ENCODE measurements around the gene PLB1. TPM values are rescaled to one million over a fixed set of nuclear protein-coding genes. Genes with fewer than 3 reads are reported as not detected.
A peak's percentile ranks its signal among the peaks of the same experiment; 100 is the strongest.

Gene PLB1
- polyA plus RNA-seq, 1 experiment: 0.38 TPM

GRCh38 chr2:28566521-28567041, 70.7 kb downstream of the PLB1 start:
- ChIA-PET POLR2A (interaction anchor here (0.6 to 0.8 kb wide), 2 partner anchors 17 to 51 kb away, joined by 4 to 11 read pairs; no protein-coding TSS in a partner anchor), CTCF (interaction anchor here (0.6 to 4.5 kb wide), 41 partner anchors 10 to 812 kb away, joined by 3 to 40 read pairs (median 4); partner anchors contain the start of genes PPP1CB and TRMT61B)
- Histone ChIP-seq H3K27me3 (ENCODE audit: control insufficient read depth, insufficient read depth, low read length) (no peaks in the 10 kb centered on the region), H3K4me3 (ENCODE audit: low read depth, low read length) (peak overlapping the region; percentile 54), H3K36me3 (ENCODE audit: control insufficient read depth, insufficient read depth, low read length) (no peaks in the 10 kb centered on the region)
- DNase-seq (ENCODE audit: low read depth): peak; percentile 16
- TF ChIP-seq CTCF (IDR thresholded peaks at IDR 0.05; ENCODE audit: insufficient read depth, low read depth, low read length): peak; percentile 100

- CTCF ChIA-PET: interaction anchor here (0.6 to 4.5 kb wide), 35 partner anchors 10 to 813 kb away, joined by 3 to 40 read pairs (median 4); partner anchors contain the start of genes PPP1CB and TRMT61B
- TF ChIP-seq CTCF (IDR thresholded peaks at IDR 0.05; ENCODE audit: insufficient read depth, low read depth, low read length): no peak
- no peaks in the 10 kb centered on the region for H3K27me3 ChIP-seq (ENCODE audit: control insufficient read depth, insufficient read depth, low read length)
- no peaks in the 10 kb centered on the region for H3K36me3 ChIP-seq (ENCODE audit: control insufficient read depth, insufficient read depth, low read length)
- peak overlapping the region; percentile 47 for H3K4me3 ChIP-seq (ENCODE audit: low read depth, low read length)
- DNase-seq (ENCODE audit: low read depth): no peak
- POLR2A ChIA-PET: interaction anchor here (0.6 to 0.8 kb wide), 2 partner anchors 17 to 51 kb away, joined by 4 to 11 read pairs; no protein-coding TSS in a partner anchor
Observed at GRCh38 chr2:28567061-28567471, 71.2 kb downstream of the PLB1 start.

GRCh38 chr2:28568036-28568435, 72.2 kb downstream of the PLB1 start:
- TF ChIP-seq CTCF (IDR thresholded peaks at IDR 0.05; ENCODE audit: insufficient read depth, low read depth, low read length): no peak
- Histone ChIP-seq H3K36me3 (ENCODE audit: control insufficient read depth, insufficient read depth, low read length) (no peaks in the 10 kb centered on the region), H3K4me3 (ENCODE audit: low read depth, low read length) (no peak overlapping the region), H3K27me3 (ENCODE audit: control insufficient read depth, insufficient read depth, low read length) (no peaks in the 10 kb centered on the region)
- CTCF ChIA-PET: interaction anchor here (0.9 to 4.5 kb wide), 7 partner anchors 11 to 251 kb away, joined by 3 to 40 read pairs (median 9); partner anchors contain the start of gene PPP1CB
- POLR2A ChIA-PET: interaction anchor here (0.6 kb wide), 1 partner anchor 884 kb away, joined by 3 read pairs; no protein-coding TSS in a partner anchor
- DNase-seq (ENCODE audit: low read depth): no peak

GRCh38 chr2:28568533-28568932, 72.7 kb downstream of the PLB1 start:
- POLR2A ChIA-PET: interaction anchor here (0.6 kb wide), 1 partner anchor 885 kb away, joined by 3 read pairs; no protein-coding TSS in a partner anchor

More at GRCh38 chr2:28568533-28568932, 72.7 kb downstream of the PLB1 start:
- CTCF ChIA-PET: interaction anchor here (1.0 to 4.5 kb wide), 4 partner anchors 11 to 191 kb away, joined by 3 to 40 read pairs (median 34); no protein-coding TSS in a partner anchor
- no peak for DNase-seq (ENCODE audit: low read depth)
- Histone ChIP-seq H3K27me3 (ENCODE audit: control insufficient read depth, insufficient read depth, low read length) (no peaks in the 10 kb centered on the region), H3K4me3 (ENCODE audit: low read depth, low read length) (no peak overlapping the region), H3K36me3 (ENCODE audit: control insufficient read depth, insufficient read depth, low read length) (no peaks in the 10 kb centered on the region)
- no peak for TF ChIP-seq CTCF (IDR thresholded peaks at IDR 0.05; ENCODE audit: insufficient read depth, low read depth, low read length)
